Fibroblast of skin of right quadriceps (primary cell): ENCODE measurements around the gene SLC1A2.

Experiments used
- DNase-seq: peaks from one replicate; pipeline ENCODE4 v3.0.0-alpha.2; 2013

The SLC1A2 gene

DNA sequence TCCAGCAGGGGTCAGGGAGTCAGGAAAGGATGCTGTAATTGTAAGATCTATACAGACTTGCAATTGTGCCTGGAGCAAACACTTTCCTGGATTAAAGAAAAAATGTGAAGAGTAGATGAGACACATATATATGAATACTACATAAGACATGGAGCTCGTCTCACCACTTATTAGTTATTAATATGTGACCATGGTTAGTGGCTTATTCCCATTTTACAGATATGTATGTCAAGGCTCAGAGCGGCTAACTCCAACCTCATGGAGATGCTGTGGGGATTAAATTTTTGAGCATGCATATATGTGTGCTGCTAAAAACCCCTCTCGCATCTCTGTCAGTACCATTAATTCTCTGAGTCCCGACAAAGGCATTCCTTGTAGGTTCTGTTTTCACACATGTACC lies 125.7 kb downstream of the SLC1A2 start:
- no peak for DNase-seq

- no peak for DNase-seq
Measured at GRCh38 chr11:35293035-35293434, 126.3 kb downstream of the SLC1A2 start.

DNA sequence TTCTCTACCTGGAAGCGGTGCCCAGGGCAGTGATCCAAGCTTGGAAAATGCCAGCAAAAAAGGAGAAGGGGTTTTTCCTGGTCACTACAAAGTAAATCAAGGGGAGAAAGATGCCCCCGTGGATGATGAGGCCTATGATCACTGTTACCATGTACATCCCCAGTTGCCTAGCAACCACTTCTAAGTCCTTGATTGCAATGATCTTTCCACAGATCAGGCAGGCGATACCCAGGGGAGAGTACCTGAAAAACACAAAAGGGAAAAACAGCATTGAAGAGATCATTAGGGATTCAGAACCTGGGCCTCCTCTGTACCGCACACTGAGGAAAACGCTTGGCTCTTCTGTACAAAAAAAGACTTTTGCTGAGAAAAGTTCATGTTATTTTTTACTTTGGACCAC lies 127.1 kb downstream of the SLC1A2 start:
- DNase-seq: no peak

DNA sequence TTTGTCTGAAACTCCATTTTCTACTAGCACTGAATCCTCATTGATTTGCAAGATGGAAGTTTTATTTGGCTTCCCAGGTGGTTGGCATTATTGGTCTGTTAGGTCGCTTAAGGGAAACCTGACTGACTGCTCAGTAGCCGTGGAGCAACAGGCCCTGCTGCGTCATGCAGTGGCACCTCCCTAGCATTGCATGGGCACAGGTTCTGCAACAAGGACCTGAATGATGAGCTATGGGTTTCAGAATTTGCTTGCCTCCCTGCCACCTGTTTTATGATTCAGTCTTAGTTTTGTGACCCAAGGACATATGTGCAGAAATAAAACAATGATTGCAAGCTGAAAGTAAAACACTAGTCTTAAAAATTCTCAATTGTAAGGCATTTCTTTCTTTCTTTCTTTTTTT lies 128.5 kb downstream of the SLC1A2 start:
- no peak for DNase-seq

- peak; percentile 74 for DNase-seq
Measured at GRCh38 chr11:35289821-35290220, 129.5 kb downstream of the SLC1A2 start.

- DNase-seq: peak; percentile 90
Measured at GRCh38 chr11:35288817-35289541, 130.4 kb downstream of the SLC1A2 start.

GRCh38 chr11:35288309-35288708 lies 131.0 kb downstream of the SLC1A2 start:
- no peak for DNase-seq

DNA sequence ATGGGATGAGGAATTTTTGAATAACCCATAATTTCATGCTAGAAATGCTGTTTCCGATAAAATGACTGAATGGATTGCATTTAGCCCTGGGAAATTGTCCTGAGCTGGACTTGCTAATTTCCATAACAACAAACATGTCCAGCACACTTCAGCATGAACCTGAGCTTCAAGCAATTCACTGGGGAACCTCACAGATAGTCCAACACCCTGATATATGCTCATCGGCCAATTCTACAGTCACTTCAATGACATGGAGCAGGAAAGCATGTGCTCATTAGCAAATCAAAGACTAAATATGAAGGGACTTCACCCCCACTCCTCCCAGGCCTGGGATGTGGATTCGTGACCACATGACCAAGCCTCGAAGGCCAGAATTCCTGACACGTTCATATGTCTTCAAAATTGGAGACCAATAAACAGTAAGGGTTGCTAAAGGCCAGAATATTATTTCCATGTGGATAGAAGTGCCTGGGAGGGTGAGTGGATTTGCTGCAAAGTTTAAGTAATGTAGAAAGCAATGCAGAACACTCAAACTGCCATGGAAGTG lies 131.9 kb downstream of the SLC1A2 start:
- DNase-seq: no peak

- DNase-seq: no peak
Measured at GRCh38 chr11:35286126-35286525, 133.2 kb downstream of the SLC1A2 start.

DNA sequence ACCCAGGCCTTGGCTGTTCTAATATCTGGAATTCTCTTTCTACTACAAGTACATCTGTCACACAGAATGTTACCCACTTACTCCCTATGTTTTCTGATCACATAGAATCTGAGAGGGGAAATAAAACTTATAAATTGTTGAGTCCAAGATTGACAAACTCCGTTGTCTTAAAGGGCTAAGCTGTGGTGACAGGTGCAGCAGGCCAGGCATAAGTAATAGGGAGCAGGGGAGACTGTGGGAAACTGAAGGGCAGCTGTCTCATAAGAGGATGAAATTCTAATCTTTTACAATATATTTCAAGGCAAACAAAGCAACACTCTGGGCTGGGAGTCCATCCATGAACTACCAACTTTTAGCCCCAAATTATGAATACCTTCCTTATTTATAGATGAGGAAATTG lies 133.9 kb downstream of the SLC1A2 start:
- no peak for DNase-seq

DNA sequence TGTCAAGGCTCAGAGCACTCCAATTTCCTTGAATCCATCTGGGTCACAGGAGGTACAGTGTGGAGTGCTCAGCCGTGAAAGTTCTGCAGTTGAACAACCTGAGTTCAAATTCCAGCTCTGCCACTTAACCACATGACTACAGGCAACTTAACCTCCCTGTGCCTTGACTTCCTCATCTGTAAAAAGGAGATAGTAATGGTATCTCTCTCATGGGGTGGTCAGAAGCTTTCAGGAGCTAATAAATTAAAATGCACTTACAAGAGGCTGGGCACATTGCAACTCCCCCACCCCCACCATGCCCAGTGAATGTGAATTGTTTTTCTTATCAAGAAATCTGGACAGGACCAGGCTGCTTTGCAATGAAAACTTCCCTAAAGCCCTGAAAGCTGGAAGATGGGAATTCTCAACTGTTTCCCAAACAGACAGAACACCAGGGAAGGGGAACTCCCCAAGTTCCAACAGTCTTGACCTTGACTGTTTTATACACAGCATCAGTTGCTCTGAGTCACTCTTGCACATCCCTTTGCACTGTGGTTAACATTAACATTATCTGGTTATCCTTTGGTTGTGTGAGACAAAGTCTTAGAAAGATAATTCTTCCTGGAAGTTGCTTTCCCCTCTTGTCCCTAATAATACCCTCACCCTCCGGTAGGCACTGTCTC lies 137.0 kb downstream of the SLC1A2 start:
- DNase-seq: peak; percentile 78

- DNase-seq: peak; percentile 37
Measured at GRCh38 chr11:35281169-35281688, 138.1 kb downstream of the SLC1A2 start.

DNA sequence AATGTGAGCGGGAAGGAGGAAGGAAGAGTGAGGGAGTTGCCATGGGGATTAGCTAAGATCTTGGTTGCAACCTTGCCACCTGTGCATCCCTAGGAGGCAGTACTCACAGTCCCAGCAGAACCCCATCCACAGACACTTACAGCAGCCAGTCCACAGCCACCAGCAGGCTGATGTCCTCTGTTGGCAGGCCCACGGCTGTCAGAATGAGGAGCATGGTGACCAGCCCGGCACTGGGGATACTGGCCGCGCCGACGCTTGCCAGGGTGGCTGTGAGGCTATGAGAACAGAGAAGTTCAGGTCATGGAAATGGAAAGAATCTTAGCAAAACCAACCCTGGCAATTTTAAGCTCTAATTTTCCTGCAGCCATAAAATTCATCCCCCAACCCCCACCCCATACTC lies 138.6 kb downstream of the SLC1A2 start:
- no peak for DNase-seq

- no peak for DNase-seq
Measured at GRCh38 chr11:35277827-35278226, 141.5 kb downstream of the SLC1A2 start.

GRCh38 chr11:35276396-35277145 lies 142.8 kb downstream of the SLC1A2 start:
- DNase-seq: no peak

DNA sequence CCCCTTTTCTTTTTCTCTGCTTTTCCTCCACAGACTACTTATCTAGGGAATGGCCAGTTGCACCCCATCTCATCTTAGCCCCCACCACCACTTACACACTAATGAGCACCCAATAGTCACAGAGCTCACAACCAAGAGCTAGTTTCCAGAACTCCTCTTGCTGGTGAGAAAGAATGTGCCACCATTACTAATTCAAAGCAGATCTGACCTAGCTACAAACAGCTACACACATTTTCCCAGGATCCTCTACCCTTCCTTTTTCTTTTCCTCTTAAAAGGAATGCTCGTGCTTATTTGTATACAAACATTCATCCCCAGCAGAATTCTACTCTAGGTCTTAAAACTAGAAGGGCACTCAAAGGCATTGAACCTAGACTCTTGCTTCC lies 143.6 kb downstream of the SLC1A2 start:
- no peak for DNase-seq

- DNase-seq: no peak
Measured at GRCh38 chr11:35274909-35275785, 144.2 kb downstream of the SLC1A2 start.

GRCh38 chr11:35272391-35272902 lies 146.9 kb downstream of the SLC1A2 start:
- DNase-seq: no peak

DNA sequence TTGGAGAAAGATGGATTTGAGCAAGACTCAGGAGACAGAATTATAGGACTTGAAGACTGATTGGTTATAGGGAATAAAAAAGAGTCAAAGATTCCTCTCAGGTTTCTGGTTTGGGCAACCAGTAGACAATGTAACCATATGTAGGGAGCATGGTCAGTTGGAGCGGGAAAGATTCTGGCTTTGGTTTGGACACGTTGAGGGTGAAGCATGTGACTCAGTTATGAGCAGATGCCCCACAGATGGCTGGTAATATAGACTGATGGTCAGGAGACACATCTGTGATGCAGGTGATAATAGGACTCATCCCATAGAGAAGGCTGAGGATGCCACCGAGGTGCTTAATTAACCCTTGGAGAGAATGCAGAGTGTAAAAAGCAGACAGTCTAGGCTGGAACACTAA lies 148.3 kb downstream of the SLC1A2 start:
- no peak for DNase-seq

DNA sequence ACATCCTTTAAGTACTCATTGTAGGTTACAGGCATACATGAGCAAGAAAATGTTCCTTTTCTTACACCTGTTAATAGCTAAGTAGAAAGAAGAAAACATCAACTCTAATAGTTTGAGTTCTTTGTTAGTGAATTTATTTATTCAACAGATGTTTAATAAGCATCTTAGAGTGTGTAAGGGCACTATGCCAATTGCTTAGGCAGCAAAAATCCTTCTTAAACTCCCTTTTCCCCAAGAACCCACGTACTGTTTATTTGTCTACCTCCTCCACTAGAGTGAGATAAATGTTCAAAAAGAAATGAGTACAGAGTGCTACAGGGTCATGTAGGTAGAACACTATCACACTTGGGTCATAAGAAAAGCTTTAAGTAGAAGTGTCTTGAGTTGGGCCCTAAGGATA lies 149.0 kb downstream of the SLC1A2 start:
- DNase-seq: no peak

- peak; percentile 95 for DNase-seq
Measured at GRCh38 chr11:35267504-35267903, 151.9 kb downstream of the SLC1A2 start.

GRCh38 chr11:35265755-35266454 lies 153.5 kb downstream of the SLC1A2 start:
- DNase-seq: no peak
